CD14-positive monocyte (primary cell): ENCODE measurements around the gene STX18. TPM values are rescaled to one million over a fixed set of nuclear protein-coding genes. Genes with fewer than 3 reads are reported as not detected.
A peak's percentile ranks its signal among the peaks of the same experiment; 100 is the strongest.

ENCODE experiments used
- DNase-seq, 3 donors: peaks; one replicate each; pipeline ENCODE4 v3.0.0-alpha.2; 2011 to 2022
- H2AFZ ChIP-seq: 2 replicates; pipeline ENCODE4 v1.6.0; 2012; ENCODE audit warnings: mild to moderate bottlenecking, low read depth, low read length, inconsistent platforms; ENCODE audit not compliant: insufficient read depth, poor library complexity, severe bottlenecking
- H3K27ac ChIP-seq, 2 donors: 1 replicate in 1 of 2; 2 replicates in 1 of 2; pipeline ENCODE4 v1.5.1; 2012 to 2013; ENCODE audit warnings: low read length in 2 of 2, control low read depth in 1 of 2, inconsistent platforms in 1 of 2, low read depth in 1 of 2, mild to moderate bottlenecking in 1 of 2
- H3K27me3 ChIP-seq, 2 donors: one replicate each; pipeline versions ENCODE4 v1.6.0 to v1.6.1; 2011 to 2013; ENCODE audit warnings: low read length in 2 of 2; ENCODE audit not compliant: control insufficient read depth in 2 of 2, insufficient read depth in 2 of 2
- H3K36me3 ChIP-seq, 2 donors: replicated peaks in 1 of 2; 1 replicate in 1 of 2; 2 replicates in 1 of 2; pipeline versions ENCODE4 v1.5.1 to v1.6.1; 2012 to 2013; ENCODE audit warnings: low read length in 2 of 2, control low read depth in 1 of 2, inconsistent platforms in 1 of 2, mild to moderate bottlenecking in 1 of 2; ENCODE audit not compliant: insufficient read depth in 2 of 2, control insufficient read depth in 1 of 2
- H3K4me1 ChIP-seq, 2 donors: 1 replicate in 1 of 2; 2 replicates in 1 of 2; pipeline versions ENCODE4 v1.5.1 to v1.6.1; 2012 to 2013; ENCODE audit warnings: low read length in 2 of 2, control low read depth in 1 of 2, inconsistent platforms in 1 of 2, mild to moderate bottlenecking in 1 of 2, moderate library complexity in 1 of 2; ENCODE audit not compliant: insufficient read depth in 2 of 2, control insufficient read depth in 1 of 2
- H3K4me2 ChIP-seq: replicated peaks from 2 replicates; pipeline ENCODE3; 2012; ENCODE audit warnings: low read length, moderate library complexity, mild to moderate bottlenecking; ENCODE audit not compliant: poor library complexity, severe bottlenecking; ENCODE audit errors: extremely low read depth
- H3K4me3 ChIP-seq, 3 experiments: fragments of 200-600 bp in 1 of 3; sonication (generic) in 1 of 3; replicated peaks in 1 of 3; 1 replicate in 2 of 3; 2 replicates in 1 of 3; pipeline ENCODE4 v1.5.1; 2011 to 2013; ENCODE audit warnings: low read length in 3 of 3, mild to moderate bottlenecking in 3 of 3, control low read depth in 2 of 3, low read depth in 2 of 3, inconsistent platforms in 1 of 3, moderate library complexity in 1 of 3
- H3K79me2 ChIP-seq: 2 replicates; pipeline ENCODE4 v1.6.0; 2012; ENCODE audit warnings: mild to moderate bottlenecking, control low read depth, inconsistent platforms, low read length, moderate library complexity; ENCODE audit not compliant: insufficient read depth
- H3K9ac ChIP-seq: 2 replicates; pipeline ENCODE4 v1.6.0; 2017; ENCODE audit warnings: low read length, mild to moderate bottlenecking; ENCODE audit not compliant: insufficient read depth, poor library complexity, severe bottlenecking
- H3K9me3 ChIP-seq, 2 donors: replicated peaks in 1 of 2; 1 replicate in 1 of 2; 2 replicates in 1 of 2; pipeline versions ENCODE4 v1.5.1 to v1.6.1; 2012 to 2013; ENCODE audit warnings: low read length in 2 of 2, control low read depth in 1 of 2; ENCODE audit not compliant: control insufficient read depth in 1 of 2, insufficient read depth in 1 of 2
- H4K20me1 ChIP-seq: 2 replicates; pipeline ENCODE4 v1.6.0; 2012; ENCODE audit warnings: mild to moderate bottlenecking, low read length, control low read depth, moderate library complexity; ENCODE audit not compliant: insufficient read depth
- H3K27ac Mint-ChIP-seq, 7 donors: one replicate each; pipeline ENCODE4 v1.8.0; 2020; ENCODE audit warnings: mild to moderate bottlenecking in 7 of 7, mixed read lengths in 7 of 7, moderate library complexity in 6 of 7, inconsistent platforms in 2 of 7
- H3K27me3 Mint-ChIP-seq, 3 donors: one replicate each; pipeline ENCODE4 v1.8.0; 2021 to 2022; ENCODE audit warnings: low read depth in 3 of 3, mild to moderate bottlenecking in 3 of 3, mixed read lengths in 3 of 3, moderate library complexity in 3 of 3, inconsistent platforms in 1 of 3
- H3K36me3 Mint-ChIP-seq, 2 donors: one replicate each; pipeline ENCODE4 v1.8.0; 2020; ENCODE audit warnings: mixed read lengths in 2 of 2, inconsistent platforms in 1 of 2, mild to moderate bottlenecking in 1 of 2
- H3K4me1 Mint-ChIP-seq: one replicate; pipeline ENCODE4 v1.8.0; 2020; ENCODE audit warnings: mild to moderate bottlenecking, mixed read lengths
- H3K4me3 Mint-ChIP-seq, 2 donors: one replicate each; pipeline ENCODE4 v1.8.0; 2020; ENCODE audit warnings: mild to moderate bottlenecking in 2 of 2, mixed read lengths in 2 of 2, moderate library complexity in 1 of 2
- H3K9me3 Mint-ChIP-seq, 7 donors: one replicate each; pipeline ENCODE4 v1.8.0; 2020 to 2022; ENCODE audit warnings: mixed read lengths in 7 of 7, mild to moderate bottlenecking in 6 of 7, moderate library complexity in 6 of 7, inconsistent platforms in 2 of 7
- CTCF ChIP-seq: fragments of 200-600 bp; IDR thresholded peaks from one replicate; pipeline ENCODE4 v1.8.0; 2022; ENCODE audit warnings: antibody characterized with exemption, mild to moderate bottlenecking
- WGBS: methylation state at CpG from one replicate; pipeline ENCODE4 v1.1.5; 2013; ENCODE audit warnings: missing lambda C conversion rate; ENCODE audit not compliant: insufficient coverage; 5-methylcytosine and 5-hydroxymethylcytosine counted together
- intact Hi-C, 2 donors: fragments of 100-400 bp; cut with micrococcal nuclease; formaldehyde crosslinking; loops; one replicate each; pipeline versions ENCODE4 v1.15.0 to v1.15.1; 2023
- polyA plus RNA-seq, 3 donors: library from polyadenylated mRNA; depleted of rRNA in 1 of 3; unstranded in 2 of 3; stranded (reverse) in 1 of 3; fragments of 300-500 nt in 2 of 3; fragments of >200 nt in 1 of 3; fragmentation: Illumina TruSeq in 2 of 3; gene quantifications; 1 replicate in 2 of 3; 2 replicates in 1 of 3; pipeline ENCODE4 v1.2.3, GENCODE V29; 2012 to 2021

STX18 gene
- polyA plus RNA-seq, 3 donors, result 19.0 to 24.1 (median 19.6) TPM

- Histone ChIP-seq H3K36me3 (peaks cover 46 to 89% of the 10 kb centered on the region in 2 donors), H3K27ac (no peak overlapping the region), H3K4me2 (no peak overlapping the region), H3K9me3 (no peaks in the 10 kb centered on the region), H3K27me3 (no peaks in the 10 kb centered on the region), H4K20me1 (no peaks in the 10 kb centered on the region), H3K4me1 (no peaks in the 10 kb centered on the region), H3K79me2 (no peaks in the 10 kb centered on the region), H2AFZ (no peak overlapping the region), H3K4me3 (no peak overlapping the region), H3K9ac (no peak overlapping the region)
- peaks cover 61 to 66% of the 10 kb centered on the region in 2 donors for H3K36me3 Mint-ChIP-seq
- peaks cover 0 to 1% (median 0%) of the 10 kb centered on the region in 3 donors for H3K27me3 Mint-ChIP-seq
- DNase-seq, result no peak
- H3K4me1 Mint-ChIP-seq, result no peaks in the 10 kb centered on the region
- H3K4me3 Mint-ChIP-seq, result no peak overlapping the region
- TF ChIP-seq CTCF, result no peak
- peak overlapping the region in 1 of 7 donors; percentile 47 for H3K27ac Mint-ChIP-seq
- peaks cover 0 to 3% (median 0%) of the 10 kb centered on the region in 7 donors for H3K9me3 Mint-ChIP-seq
- intact Hi-C loops, result no loop called here
These were observed 80.7 kb downstream of the STX18 start for GRCh38 chr4:4461178-4461577.

- no peak for DNase-seq
- Histone ChIP-seq H3K36me3 (peaks cover 46 to 89% of the 10 kb centered on the region in 2 donors), H3K27me3 (no peaks in the 10 kb centered on the region), H3K4me1 (no peaks in the 10 kb centered on the region), H4K20me1 (no peaks in the 10 kb centered on the region), H3K9ac (no peak overlapping the region), H2AFZ (no peak overlapping the region), H3K27ac (no peak overlapping the region), H3K4me3 (no peak overlapping the region), H3K4me2 (no peak overlapping the region), H3K79me2 (no peaks in the 10 kb centered on the region), H3K9me3 (no peaks in the 10 kb centered on the region)
- Mint-ChIP-seq H3K4me3 (no peak overlapping the region), H3K27me3 (peaks cover 0 to 1% (median 0%) of the 10 kb centered on the region in 3 donors), H3K27ac (no peak overlapping the region), H3K36me3 (peaks cover 61 to 65% of the 10 kb centered on the region in 2 donors), H3K9me3 (no peaks in the 10 kb centered on the region), H3K4me1 (no peaks in the 10 kb centered on the region)
- no peak for TF ChIP-seq CTCF
- intact Hi-C loops, result no loop called here
- 94% methylated on average over 2 of the region's 6 CpGs for WGBS
These were observed 81.1 kb downstream of the STX18 start for GRCh38 chr4:4460759-4461158.
